ENCODE results near the gene C9orf153.
"Not testable (repeated sequence)": the region's sequence is repeated elsewhere in the genome, so short reads cannot be mapped to it uniquely, and the experiment has no call there.

The C9orf153 gene

GRCh38 chr9:86263876-86264275 lies 4.4 kb upstream of the C9orf153 start:
- DNase-seq (ENCODE audit: low spot score) = no peak

- no peak for DNase-seq (ENCODE audit: low spot score)
Measured at GRCh38 chr9:86262492-86262891, 3.0 kb upstream of the C9orf153 start.

DNA sequence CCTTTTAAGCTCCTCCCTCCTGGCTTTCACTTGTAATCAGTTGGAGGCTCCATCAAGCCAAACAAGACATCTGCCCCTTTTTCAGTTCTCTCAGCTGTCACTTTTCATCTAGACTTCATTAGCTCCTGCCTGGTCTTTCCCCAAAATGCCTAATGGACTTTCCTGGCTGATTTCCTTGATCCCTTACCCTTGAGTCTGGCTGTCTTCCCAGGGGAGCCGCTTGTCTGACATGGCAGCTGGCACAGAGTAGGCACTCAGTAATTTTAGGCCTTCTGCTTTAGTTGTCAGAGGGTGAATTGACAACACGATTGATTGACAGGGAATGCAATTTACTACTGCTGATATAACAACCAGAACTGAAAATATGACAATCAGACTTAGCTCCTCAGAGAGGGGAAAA lies 2.1 kb downstream of the C9orf153 start:
- no peak for DNase-seq (ENCODE audit: low spot score)

DNA sequence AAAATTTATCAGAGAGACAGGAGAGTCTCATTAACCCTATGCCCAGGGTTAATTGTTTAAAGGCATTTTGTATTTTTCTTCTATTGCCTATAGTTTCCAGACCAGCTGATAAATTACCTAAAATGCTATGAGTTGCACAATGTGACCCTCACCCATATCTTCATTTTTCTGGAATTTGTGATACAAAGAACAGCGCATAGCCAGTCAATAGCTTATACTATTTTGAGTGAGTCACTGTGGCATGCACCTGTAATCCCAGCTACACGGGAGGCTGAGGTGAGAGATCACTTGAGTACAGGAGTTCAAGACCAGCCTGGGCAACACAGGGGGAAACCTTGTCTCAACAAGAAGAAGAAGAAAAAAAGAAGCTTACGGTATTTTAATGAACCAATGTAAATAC lies 2.8 kb downstream of the C9orf153 start:
- DNase-seq (ENCODE audit: low spot score) = no peak

DNA sequence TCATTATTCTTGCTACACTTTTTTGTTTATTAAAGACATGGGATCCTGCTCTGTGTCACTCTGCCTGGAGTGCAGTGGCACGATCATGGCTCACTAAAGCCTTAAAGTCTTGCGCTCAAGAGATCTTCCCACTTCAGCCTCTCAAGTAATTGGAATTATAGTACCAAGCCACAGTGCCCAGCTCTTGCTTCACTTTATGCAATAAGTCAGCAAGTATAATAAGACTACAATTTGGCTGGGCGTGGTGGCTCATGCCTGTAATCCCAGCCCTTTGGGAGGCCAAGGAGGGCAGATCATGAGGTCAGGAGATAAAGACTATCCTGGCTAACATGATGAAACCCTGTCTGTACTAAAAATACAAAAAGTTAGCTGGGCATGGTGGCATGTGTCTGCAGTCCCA lies 5.9 kb downstream of the C9orf153 start:
- DNase-seq (ENCODE audit: low spot score) = no peak

- no peak for DNase-seq (ENCODE audit: low spot score)
Measured at GRCh38 chr9:86252870-86253269, 6.6 kb downstream of the C9orf153 start.

DNA sequence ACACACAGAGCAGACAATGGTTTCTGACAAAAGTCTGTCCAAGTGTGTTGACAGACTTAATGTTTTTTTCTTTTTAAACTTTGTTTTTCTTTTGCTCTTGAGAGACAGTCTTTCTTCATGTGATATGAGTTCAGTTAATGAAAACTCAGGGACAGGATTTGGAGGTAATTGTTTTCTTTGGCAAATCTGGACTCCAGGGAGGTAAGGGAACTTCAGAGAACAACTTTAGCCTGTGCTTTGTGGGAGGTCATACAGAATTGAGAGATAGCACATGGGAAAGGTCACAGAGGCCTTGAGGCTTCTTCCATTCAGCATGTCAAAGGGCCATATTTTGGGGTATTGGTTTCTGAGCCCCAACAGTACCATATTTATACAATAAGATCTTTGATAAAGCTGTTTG lies 9.3 kb downstream of the C9orf153 start:
- DNase-seq (ENCODE audit: low spot score) = no peak

DNA sequence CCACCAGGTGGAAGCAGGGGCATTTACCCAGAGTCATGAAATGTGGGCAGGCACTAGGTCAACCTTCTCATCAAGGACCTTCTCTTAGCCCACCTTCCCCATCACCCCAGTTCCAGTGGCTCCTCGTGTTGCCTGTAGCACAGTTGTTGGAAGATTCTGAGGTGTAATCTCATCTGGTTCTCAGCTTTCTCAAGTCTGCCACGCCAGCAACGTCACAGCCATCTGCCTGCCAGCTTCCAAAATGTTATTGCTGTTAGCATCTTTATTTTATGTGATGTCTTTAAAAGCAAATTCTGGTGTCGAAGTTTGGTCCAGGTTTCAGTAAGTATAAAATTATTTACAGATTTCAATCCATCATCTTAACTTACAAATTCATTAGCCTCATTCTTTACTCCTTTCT lies 10.7 kb downstream of the C9orf153 start:
- DNase-seq (ENCODE audit: low spot score) = no peak

DNA sequence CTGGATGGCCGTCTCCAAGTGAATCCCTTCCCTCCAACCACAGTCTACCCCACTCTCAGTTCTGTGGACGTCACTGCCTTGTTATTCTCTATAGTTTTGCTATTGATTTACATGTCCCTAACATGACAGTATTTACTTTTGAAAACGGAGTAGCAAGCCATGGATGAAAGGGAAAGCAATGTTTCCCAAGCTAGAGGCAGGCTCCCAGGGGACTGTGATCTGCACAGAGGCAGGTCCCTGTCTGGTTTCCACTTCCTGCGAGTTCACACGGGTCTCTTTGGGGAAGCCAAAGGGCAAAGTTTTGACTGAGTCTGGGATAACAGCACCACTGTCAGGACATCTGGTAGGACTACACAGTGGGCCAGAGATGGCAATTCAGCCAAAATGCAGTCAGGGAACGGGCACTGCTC lies 12.7 kb downstream of the C9orf153 start:
- peak; percentile 25 for DNase-seq (ENCODE audit: low spot score)

GRCh38 chr9:86242071-86242470 lies 17.4 kb downstream of the C9orf153 start:
- no peak for DNase-seq (ENCODE audit: low spot score)

GRCh38 chr9:86241216-86241615 lies 18.2 kb downstream of the C9orf153 start:
- no peak for DNase-seq (ENCODE audit: low spot score)

DNA sequence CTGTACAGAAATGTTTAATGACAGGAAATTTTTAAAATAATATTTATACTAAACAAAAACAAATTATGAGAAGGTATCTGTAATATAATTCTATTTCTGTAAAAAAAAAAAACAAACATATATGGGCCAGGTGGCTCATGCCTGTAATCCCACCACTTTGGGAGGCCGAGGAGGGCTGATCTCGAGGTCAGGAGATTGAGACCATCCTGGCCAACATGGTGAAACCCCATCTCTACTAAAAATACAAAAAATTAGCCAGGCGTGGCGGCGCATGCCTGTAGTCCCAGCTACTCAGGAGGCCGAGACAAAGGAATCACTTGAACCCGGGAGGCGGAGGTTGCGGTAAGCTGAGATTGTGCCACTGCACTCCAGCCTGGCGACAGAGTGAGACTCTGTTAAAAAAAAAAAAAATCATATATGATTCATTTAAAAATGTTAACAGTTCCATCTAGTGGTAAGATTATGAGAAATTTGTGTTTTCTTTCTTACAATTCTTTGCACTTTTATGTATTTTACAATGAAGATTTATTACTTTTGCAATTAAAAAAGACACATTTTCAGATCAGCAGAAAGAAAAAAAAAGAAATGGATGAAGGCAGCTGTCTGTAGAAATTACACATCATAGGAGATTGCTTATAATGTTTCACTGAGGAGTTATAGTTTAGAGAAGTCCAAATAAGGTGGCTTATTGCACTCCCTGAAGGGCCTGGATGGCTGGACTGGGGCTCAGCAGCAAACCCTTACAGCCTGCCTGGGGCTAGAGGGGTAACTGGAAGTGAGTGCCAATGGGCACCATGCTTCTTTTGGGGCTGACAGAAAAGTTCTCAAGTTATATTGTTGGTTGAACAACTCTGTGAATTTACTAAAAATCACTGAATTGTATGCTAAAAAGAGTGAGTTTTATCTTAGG lies 20.3 kb downstream of the C9orf153 start:
- no peak for DNase-seq (ENCODE audit: low spot score)

DNA sequence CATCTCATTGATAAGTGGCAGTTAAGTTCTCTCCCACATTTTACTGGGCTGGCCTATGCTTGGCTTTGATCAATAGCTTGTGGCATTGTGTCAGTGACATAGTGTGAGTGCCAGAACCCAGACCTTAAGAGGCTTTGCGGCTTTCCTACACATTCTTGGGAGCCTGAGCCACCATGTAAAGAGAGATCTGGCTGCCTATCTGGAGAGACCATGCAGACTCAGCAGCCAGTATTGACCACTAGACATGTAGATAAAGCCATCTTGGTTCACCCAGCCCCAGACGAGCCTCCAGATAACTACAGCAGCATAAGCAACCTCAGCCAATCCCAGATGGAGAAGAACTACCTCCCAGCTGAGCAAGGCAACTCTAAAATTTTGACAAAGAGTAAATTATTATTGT lies 28.6 kb downstream of the C9orf153 start:
- DNase-seq (ENCODE audit: low spot score) = no peak

- DNase-seq (ENCODE audit: low spot score) = no peak
Measured at GRCh38 chr9:86222667-86223066, 36.8 kb downstream of the C9orf153 start.

GRCh38 chr9:86219606-86220005 lies 39.9 kb downstream of the C9orf153 start:
- DNase-seq (ENCODE audit: low spot score) = no peak

GRCh38 chr9:86217076-86217755 lies 42.2 kb downstream of the C9orf153 start:
- DNase-seq (ENCODE audit: low spot score) = no peak

DNA sequence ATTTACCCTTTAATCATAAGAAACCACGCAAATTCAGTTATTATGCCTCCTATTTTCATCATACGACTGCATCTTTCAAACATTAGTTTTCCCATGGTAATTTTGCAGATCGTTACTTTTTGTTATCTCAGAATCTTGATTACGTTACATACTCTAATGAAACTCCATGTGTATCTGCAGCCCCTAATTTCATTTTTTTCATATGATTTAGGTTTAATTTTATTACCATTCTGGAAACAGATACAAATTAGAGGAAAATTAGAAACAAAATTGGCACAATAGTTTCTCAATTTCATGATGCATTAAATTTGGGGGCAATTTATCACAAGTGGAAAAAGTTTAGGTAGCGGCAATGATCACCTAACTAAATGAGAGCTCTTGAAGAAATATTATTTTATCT lies 52.3 kb downstream of the C9orf153 start:
- no peak for DNase-seq (ENCODE audit: low spot score)

DNA sequence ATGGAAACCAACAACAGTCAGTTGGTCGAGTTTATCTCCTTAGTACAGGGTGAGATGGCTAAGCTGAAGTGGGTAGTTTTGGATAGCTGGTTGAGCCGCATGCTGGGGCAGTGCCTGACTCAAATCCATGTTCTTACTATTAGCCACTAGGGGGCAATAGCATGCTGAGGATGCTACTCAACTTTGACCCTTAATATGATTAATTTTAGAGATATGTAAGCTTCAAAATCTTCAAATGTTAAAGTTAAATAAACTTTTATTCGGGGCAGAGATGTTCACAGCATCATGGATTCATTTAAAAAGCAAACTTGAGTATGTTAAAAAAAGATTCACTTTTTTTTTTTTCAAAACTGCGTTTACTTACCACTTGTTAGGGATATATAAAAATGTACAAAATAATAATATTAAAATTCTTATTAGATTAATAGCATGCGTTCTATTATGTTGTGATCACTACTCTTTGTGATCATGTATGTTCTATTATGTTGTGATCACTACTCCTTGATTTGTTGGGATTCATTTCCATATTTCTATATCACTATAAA lies 57.0 kb downstream of the C9orf153 start:
- peak; percentile 48 for DNase-seq (ENCODE audit: low spot score)

DNA sequence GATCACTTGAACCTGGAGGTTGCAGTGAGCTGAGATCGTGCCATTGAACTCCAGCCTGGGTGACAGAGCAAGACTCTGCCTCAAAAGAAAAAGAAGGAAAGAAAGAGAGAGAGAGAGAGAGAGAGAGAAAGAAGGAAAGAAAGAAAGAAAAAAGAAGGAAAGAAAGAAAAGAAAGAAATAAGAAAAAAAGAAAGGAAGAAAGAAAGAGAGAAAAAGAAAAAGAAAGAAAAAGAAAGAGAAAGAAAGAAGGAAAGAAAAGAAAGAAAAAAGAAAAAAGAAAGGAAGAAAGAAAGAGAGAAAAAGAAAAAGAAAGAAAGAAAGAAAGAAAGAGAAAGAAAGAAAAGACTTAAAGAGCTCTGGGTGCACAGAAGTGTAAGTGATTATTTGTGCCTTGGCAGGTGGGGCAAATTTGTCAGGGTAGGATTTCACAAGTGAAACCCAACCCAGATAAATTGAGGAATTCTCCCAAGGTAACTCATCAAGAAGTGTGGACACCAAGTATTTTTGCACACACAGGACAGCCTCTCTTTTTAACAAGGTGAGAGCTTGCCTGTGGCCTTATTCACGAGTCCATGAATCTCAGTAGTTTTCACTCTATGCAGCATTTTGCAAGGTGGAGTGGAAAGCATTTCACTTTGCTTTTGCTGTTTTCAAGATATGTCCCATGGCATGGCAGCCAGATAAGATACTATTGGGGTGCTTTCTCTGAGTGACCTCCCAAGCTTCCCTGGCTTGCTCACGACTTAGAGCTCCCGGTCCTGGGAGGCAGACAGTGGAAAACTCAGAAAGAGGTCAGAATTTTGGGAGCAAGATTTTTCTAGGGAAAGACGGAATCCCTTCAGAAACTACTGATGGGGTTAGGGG lies 57.8 kb downstream of the C9orf153 start:
- DNase-seq (ENCODE audit: low spot score) = no peak

- DNase-seq (ENCODE audit: low spot score) = no peak
Measured at GRCh38 chr9:86200599-86201162, 58.8 kb downstream of the C9orf153 start.

- no peak for DNase-seq (ENCODE audit: low spot score)
Measured at GRCh38 chr9:86193088-86193487, 66.4 kb downstream of the C9orf153 start.

- not testable (repeated sequence) for DNase-seq (ENCODE audit: low spot score)
Measured at GRCh38 chr9:86190700-86191099, 68.8 kb downstream of the C9orf153 start.
